ENCODE measurements around the gene MAN2C1.
"Not testable (repeated sequence)": the region's sequence is repeated elsewhere in the genome, so short reads cannot be mapped to it uniquely, and the experiment has no call there.

Gene MAN2C1

GRCh38 chr15:75389791-75390382 is 21.5 kb upstream of the MAN2C1 start:
- POLR2A ChIA-PET, result interaction anchor here (0.6 to 5.4 kb wide), 3 partner anchors 9 to 64 kb away, joined by 3 to 31 read pairs (median 9); partner anchors contain the start of genes MAN2C1 and SIN3A
- CTCF ChIA-PET, result interaction anchor here (1.4 kb wide), 1 partner anchor 22 kb away, joined by 5 read pairs; the partner anchor contains the start of gene MAN2C1
- no peak for TF ChIP-seq HDGF (IDR thresholded peaks at IDR 0.05; ENCODE audit: borderline replicate concordance)
- DNase-seq (ENCODE audit: extremely low spot score), result no peak

- POLR2A ChIA-PET; DNase-seq (ENCODE audit: extremely low spot score); CTCF ChIA-PET: not testable (repeated sequence)
Measured at GRCh38 chr15:75383986-75384385, 15.6 kb upstream of the MAN2C1 start.

DNA sequence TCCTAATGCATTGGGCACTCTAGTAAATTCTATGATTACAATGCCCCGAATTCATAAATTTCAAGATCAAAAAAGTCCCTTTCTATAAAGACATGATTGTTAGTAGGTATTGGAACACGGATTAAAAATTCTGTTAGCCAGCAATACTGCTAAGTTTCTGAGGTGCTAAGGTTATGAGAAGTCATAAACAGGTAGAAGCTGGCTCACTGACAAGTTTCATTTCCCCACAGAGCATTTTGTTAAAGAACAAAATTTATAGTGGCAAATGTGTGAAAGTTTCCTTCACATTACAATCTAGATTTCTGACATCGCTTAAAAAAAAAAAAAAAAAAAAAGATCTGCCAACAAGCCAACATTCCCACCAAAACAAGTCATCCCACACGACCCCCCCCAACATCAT is 12.4 kb upstream of the MAN2C1 start:
- TF ChIP-seq L3MBTL2 (conservative IDR thresholded peaks at IDR 0.05) (no peak), ZNF384 (IDR thresholded peaks at IDR 0.05) (no peak), SP1 (IDR thresholded peaks at IDR 0.05) (no peak), CTBP1 (IDR thresholded peaks at IDR 0.05; ENCODE audit: borderline replicate concordance) (no peak), FOXK2 (IDR thresholded peaks at IDR 0.05) (no peak), FOXM1 (IDR thresholded peaks at IDR 0.05; ENCODE audit: borderline replicate concordance) (no peak), ARNT (IDR thresholded peaks at IDR 0.05) (no peak), NFRKB (IDR thresholded peaks at IDR 0.05) (no peak), HDGF (IDR thresholded peaks at IDR 0.05; ENCODE audit: borderline replicate concordance) (no peak), SUZ12 (IDR thresholded peaks at IDR 0.05) (no peak), TARDBP (IDR thresholded peaks at IDR 0.05) (no peak), ELF4 (IDR thresholded peaks at IDR 0.05) (no peak), LEF1 (IDR thresholded peaks at IDR 0.05; ENCODE audit: borderline replicate concordance) (no peak), BHLHE40 (IDR thresholded peaks at IDR 0.05; ENCODE audit: borderline replicate concordance) (no peak), PKNOX1 (IDR thresholded peaks at IDR 0.05) (no peak), FOXA1 (IDR thresholded peaks at IDR 0.05) (no peak)
- no peak for DNase-seq (ENCODE audit: extremely low spot score)
- CTCF ChIA-PET, result interaction anchor here (1.1 kb wide), 1 partner anchor 13 kb away, joined by 4 read pairs; no protein-coding TSS in a partner anchor
- POLR2A ChIA-PET, result interaction anchor here (0.9 to 1.3 kb wide), 3 partner anchors 9 to 71 kb away, joined by 3 to 4 read pairs (median 3); partner anchors contain the start of gene MAN2C1

DNA sequence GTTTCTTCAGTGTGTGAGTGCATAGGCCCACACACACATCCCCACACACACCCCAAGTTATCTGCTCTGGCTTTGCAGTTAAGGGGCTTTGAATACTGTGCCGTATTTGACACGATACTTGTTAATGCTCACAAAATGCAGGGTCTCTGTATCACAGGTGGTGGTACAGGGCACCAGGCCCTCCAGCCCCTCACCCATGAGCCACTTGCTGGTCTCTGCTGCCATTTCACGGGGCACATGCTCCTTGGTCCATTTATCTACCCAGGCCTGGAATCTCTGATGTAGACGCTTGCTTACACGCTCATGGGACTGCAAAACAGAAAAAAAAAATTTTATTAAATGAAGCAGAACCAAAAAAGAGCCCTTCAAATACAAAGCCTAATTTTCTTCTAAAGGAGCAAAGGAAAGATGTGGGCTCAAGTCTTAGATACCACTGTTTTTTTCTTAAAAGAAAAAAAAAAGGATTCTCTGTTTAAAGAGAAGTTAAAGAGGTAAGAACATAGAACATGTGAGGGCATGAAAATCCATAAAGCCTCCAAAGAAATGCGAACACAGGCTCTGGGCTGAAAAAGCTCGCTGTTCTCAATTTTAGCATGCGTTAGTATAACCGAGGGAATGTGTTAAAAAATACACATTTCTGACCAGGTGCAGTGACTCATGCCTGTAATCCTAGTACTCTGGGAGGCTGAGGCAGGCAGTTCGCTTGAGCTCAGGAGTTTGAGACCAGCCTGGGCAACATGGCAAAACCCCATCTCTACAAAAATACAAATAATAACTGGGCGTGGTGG is 3.7 kb upstream of the MAN2C1 start:
- no peak for TF ChIP-seq FOXK2 (IDR thresholded peaks at IDR 0.05)
- no peak for TF ChIP-seq ARNT (IDR thresholded peaks at IDR 0.05)
- no peak for TF ChIP-seq FOXM1 (IDR thresholded peaks at IDR 0.05; ENCODE audit: borderline replicate concordance)
- no peak for TF ChIP-seq TARDBP (IDR thresholded peaks at IDR 0.05)
- no peak for TF ChIP-seq ZNF384 (IDR thresholded peaks at IDR 0.05)
- TF ChIP-seq NFRKB (IDR thresholded peaks at IDR 0.05), result no peak
- no peak for TF ChIP-seq PKNOX1 (IDR thresholded peaks at IDR 0.05)
- TF ChIP-seq LEF1 (IDR thresholded peaks at IDR 0.05; ENCODE audit: borderline replicate concordance), result no peak
- TF ChIP-seq SUZ12 (IDR thresholded peaks at IDR 0.05), result no peak
- TF ChIP-seq HDGF (IDR thresholded peaks at IDR 0.05; ENCODE audit: borderline replicate concordance), result no peak
- no peak for TF ChIP-seq L3MBTL2 (conservative IDR thresholded peaks at IDR 0.05)
- no peak for TF ChIP-seq BHLHE40 (IDR thresholded peaks at IDR 0.05; ENCODE audit: borderline replicate concordance)
- no peak for TF ChIP-seq CTBP1 (IDR thresholded peaks at IDR 0.05; ENCODE audit: borderline replicate concordance)
- TF ChIP-seq FOXA1 (IDR thresholded peaks at IDR 0.05), result no peak
- CTCF ChIA-PET, result no interaction called here
- DNase-seq (ENCODE audit: extremely low spot score), result no peak
- POLR2A ChIA-PET, result interaction anchor here (5.9 kb wide), 1 partner anchor 82 kb away, joined by 139 read pairs; the partner anchor contains the start of gene SIN3A

DNA sequence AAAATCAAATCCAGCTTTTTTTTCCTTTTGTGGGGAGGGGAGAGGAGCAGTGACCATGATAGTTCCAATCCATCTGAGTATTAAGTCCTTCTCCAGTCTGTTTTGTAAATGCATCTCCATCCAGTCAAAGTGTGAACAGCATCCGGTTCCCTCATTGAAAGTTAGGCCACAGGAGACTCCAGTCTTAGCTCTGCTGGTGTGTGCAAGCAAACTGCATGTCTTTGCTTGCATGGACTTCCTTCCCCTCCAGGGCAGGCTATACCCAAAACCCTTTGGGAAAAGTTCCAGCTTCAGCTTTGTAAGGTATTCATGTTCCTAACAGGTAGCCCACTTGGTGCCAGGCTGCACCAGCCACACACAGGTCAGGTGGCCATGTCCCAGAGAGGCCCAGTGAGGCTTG is 3.1 kb upstream of the MAN2C1 start:
- no peak for TF ChIP-seq FOXK2 (IDR thresholded peaks at IDR 0.05)
- no peak for TF ChIP-seq LEF1 (IDR thresholded peaks at IDR 0.05; ENCODE audit: borderline replicate concordance)
- TF ChIP-seq L3MBTL2 (conservative IDR thresholded peaks at IDR 0.05), result no peak
- no peak for TF ChIP-seq ELF4 (IDR thresholded peaks at IDR 0.05)
- no peak for TF ChIP-seq PKNOX1 (IDR thresholded peaks at IDR 0.05)
- no peak for TF ChIP-seq NFRKB (IDR thresholded peaks at IDR 0.05)
- ChIA-PET POLR2A (interaction anchor here (4.9 to 5.9 kb wide), 2 partner anchors 82 to 267 kb away, joined by 48 to 139 read pairs; partner anchors contain the start of genes IMP3 and SIN3A), CTCF (no interaction called here)
- no peak for DNase-seq (ENCODE audit: extremely low spot score)

- no peak for DNase-seq (ENCODE audit: extremely low spot score)
- CTCF ChIA-PET, result no interaction called here
- POLR2A ChIA-PET, result interaction anchor here (1.7 to 5.9 kb wide), 8 partner anchors 15 to 277 kb away, joined by 4 to 139 read pairs (median 22); partner anchors contain the start of genes COMMD4, IMP3, PTPN9 and SIN3A
- TF ChIP-seq HDGF (IDR thresholded peaks at IDR 0.05; ENCODE audit: borderline replicate concordance), result no peak
- TF ChIP-seq BHLHE40 (IDR thresholded peaks at IDR 0.05; ENCODE audit: borderline replicate concordance), result no peak
- TF ChIP-seq ARNT (IDR thresholded peaks at IDR 0.05), result no peak
- no peak for TF ChIP-seq FOXA1 (IDR thresholded peaks at IDR 0.05)
- no peak for TF ChIP-seq NFRKB (IDR thresholded peaks at IDR 0.05)
- no peak for TF ChIP-seq CTBP1 (IDR thresholded peaks at IDR 0.05; ENCODE audit: borderline replicate concordance)
- TF ChIP-seq FOXM1 (IDR thresholded peaks at IDR 0.05; ENCODE audit: borderline replicate concordance), result no peak
- TF ChIP-seq L3MBTL2 (conservative IDR thresholded peaks at IDR 0.05), result no peak
- TF ChIP-seq ELF4 (IDR thresholded peaks at IDR 0.05), result no peak
- TF ChIP-seq FOXK2 (IDR thresholded peaks at IDR 0.05), result no peak
- no peak for TF ChIP-seq SP1 (IDR thresholded peaks at IDR 0.05)
- TF ChIP-seq LEF1 (IDR thresholded peaks at IDR 0.05; ENCODE audit: borderline replicate concordance), result no peak
- no peak for TF ChIP-seq SUZ12 (IDR thresholded peaks at IDR 0.05)
- TF ChIP-seq ZNF384 (IDR thresholded peaks at IDR 0.05), result no peak
Measured at GRCh38 chr15:75369897-75370581, 1.6 kb upstream of the MAN2C1 start.
